ENCODE measurements around the gene HSD3B7. TPM values are rescaled to one million over a fixed set of nuclear protein-coding genes. Genes with fewer than 3 reads are reported as not detected.
A peak's percentile ranks its signal among the peaks of the same experiment; 100 is the strongest.
"Not testable (repeated sequence)": the region's sequence is repeated elsewhere in the genome, so short reads cannot be mapped to it uniquely, and the experiment has no call there.

The HSD3B7 gene
- total RNA-seq, 6 experiments from 2014 or later, result 54.6 to 219 (median 86.9) TPM

DNA sequence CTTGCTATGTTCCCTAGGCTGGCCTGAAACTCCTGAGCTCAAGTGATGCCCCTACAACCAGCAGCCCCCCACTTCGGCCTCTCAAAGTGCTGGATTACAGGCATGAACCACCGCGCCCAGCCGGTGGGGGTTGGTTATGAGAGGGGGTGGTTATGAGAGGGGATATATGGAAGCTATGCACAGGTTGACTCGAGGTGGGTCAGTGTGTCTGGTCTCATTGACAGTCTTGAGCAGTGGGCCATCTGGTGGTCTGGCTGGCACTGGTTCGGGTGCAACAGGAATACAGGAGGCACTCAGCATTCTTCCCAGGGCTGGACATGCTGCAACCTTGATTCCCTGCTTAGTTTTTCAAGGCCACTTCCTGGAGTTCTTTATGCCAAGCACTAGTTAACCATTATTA is 31.0 kb downstream of the HSD3B7 start:
- TF ChIP-seq, protein P1, sequence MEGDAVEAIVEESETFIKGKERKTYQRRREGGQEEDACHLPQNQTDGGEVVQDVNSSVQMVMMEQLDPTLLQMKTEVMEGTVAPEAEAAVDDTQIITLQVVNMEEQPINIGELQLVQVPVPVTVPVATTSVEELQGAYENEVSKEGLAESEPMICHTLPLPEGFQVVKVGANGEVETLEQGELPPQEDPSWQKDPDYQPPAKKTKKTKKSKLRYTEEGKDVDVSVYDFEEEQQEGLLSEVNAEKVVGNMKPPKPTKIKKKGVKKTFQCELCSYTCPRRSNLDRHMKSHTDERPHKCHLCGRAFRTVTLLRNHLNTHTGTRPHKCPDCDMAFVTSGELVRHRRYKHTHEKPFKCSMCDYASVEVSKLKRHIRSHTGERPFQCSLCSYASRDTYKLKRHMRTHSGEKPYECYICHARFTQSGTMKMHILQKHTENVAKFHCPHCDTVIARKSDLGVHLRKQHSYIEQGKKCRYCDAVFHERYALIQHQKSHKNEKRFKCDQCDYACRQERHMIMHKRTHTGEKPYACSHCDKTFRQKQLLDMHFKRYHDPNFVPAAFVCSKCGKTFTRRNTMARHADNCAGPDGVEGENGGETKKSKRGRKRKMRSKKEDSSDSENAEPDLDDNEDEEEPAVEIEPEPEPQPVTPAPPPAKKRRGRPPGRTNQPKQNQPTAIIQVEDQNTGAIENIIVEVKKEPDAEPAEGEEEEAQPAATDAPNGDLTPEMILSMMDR (IDR thresholded peaks at IDR 0.05), result no peak
- no peak for TF ChIP-seq POLR2A (IDR thresholded peaks at IDR 0.05)
- intact Hi-C loops (cut with DNase I), result no loop called here
- ATAC-seq (peak; percentile 33 to 86 (median 48)), DNase-seq (no peak)
- WGBS (ENCODE audit: insufficient coverage, low coverage, low lambda C conversion rate, missing lambda C conversion rate), result 47% methylated on average over 5 of the region's 6 CpGs
- Histone ChIP-seq H3K9me3 (no peaks in the 10 kb centered on the region), H3K4me1 (no peaks in the 10 kb centered on the region), H3K27ac (no peak overlapping the region), H3K4me3 (no peak overlapping the region), H3K27me3 (no peaks in the 10 kb centered on the region), H3K36me3 (no peaks in the 10 kb centered on the region)

DNA sequence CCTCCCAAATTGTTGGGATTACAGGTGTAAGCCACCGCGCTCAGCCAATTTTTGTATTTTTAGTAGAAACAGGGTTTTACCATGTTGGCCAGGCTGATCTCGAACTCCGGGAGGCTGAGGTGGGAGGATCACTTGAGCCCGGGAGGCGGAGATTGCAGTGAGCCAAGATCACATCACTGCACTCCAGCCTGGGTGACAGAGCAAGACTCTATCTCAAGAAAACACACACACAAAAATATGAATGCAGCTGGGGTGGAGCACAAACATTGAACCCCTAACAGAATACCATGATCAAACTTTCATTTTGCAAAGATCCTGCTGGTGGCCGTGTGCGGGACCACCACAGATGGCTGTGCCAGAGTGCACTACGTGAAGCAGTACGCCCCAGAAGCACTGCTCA is 32.7 kb downstream of the HSD3B7 start:
- WGBS (ENCODE audit: insufficient coverage, low coverage, low lambda C conversion rate, missing lambda C conversion rate), result 97% methylated on average over 9 of the region's 10 CpGs

DNA sequence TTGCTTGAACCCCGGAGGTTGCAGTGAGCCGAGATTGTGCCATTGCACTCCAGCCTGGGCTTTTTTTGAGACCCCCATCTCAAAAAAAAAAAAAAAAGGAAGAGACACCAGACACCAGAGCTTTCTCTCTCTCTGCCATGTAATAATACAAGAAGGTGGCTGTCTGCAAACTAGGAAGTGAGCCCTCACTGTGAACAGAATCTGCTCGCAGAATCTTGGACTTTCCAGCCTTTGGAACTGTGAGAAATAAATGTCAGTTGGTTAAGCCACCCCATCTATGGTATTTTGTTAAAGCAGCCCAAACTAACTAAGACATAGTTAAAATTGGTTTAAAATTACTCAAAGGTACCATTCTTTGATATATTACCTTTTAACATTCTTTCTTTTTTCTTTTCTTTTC is 35.5 kb downstream of the HSD3B7 start:
- TF ChIP-seq, protein P1 (IDR thresholded peaks at IDR 0.05), result no peak
- no peak for TF ChIP-seq POLR2A (IDR thresholded peaks at IDR 0.05)
- H3K4me1 ChIP-seq, result no peaks in the 10 kb centered on the region
- H3K36me3 ChIP-seq, result no peaks in the 10 kb centered on the region
- DNase-seq (no peak), ATAC-seq (no peak)
- intact Hi-C loops (cut with DNase I), result no loop called here
- H3K4me3 ChIP-seq, result no peak overlapping the region
- H3K27ac ChIP-seq, result no peak overlapping the region
- H3K9me3 ChIP-seq, result no peaks in the 10 kb centered on the region
- WGBS (ENCODE audit: insufficient coverage, low coverage, low lambda C conversion rate, missing lambda C conversion rate), result 76% methylated on average over 2 of the region's 3 CpGs
- H3K27me3 ChIP-seq, result no peaks in the 10 kb centered on the region

More for the DNA sequence above, 32.7 kb downstream of the HSD3B7 start:
- H3K27ac ChIP-seq; DNase-seq; H3K9me3 ChIP-seq; H3K27me3 ChIP-seq; ATAC-seq; H3K4me3 ChIP-seq; intact Hi-C loops (cut with DNase I); H3K36me3 ChIP-seq; H3K4me1 ChIP-seq: not testable (repeated sequence)

DNA sequence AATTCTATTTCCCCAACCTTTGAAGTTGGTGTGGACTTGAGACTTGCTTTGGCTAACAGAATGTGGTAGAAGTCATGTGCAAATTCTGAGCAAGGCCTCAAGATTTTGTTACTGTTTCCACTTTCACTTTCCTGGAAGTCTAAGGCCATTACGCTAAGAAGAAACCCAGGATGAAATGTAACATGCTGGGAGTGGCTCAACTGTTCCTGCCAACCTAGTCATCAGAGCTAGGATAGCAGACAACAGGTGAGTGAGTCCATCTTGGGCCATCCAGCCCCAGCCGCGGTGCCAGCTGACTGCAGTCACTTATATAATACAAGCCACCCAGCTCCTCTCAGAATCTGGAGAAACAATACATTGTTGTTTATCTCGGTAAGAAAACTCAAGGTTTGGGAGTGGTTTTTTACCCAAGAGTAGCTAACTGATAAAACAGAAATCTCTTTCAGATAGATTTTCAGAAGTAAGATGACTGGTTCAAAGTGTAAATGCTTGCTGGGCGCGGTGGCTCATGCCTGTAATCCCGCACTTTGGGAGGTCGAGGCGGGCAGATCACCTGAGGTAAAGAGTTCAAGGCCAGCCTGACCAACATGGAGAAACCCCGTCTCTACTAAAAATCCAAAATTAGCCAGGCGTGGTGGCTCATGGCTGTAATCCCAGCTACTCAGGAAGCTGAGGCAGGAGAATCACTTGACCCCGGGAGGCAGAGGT is 37.7 kb downstream of the HSD3B7 start:
- no peaks in the 10 kb centered on the region for H3K36me3 ChIP-seq
- no peak for DNase-seq
- H3K4me3 ChIP-seq, result no peak overlapping the region
- no peaks in the 10 kb centered on the region for H3K9me3 ChIP-seq
- no peak for TF ChIP-seq POLR2A (IDR thresholded peaks at IDR 0.05)
- TF ChIP-seq, protein P1 (IDR thresholded peaks at IDR 0.05), result no peak
- H3K27me3 ChIP-seq, result no peaks in the 10 kb centered on the region
- 76% methylated on average over 8 of the region's 12 CpGs for WGBS (ENCODE audit: insufficient coverage, low coverage, low lambda C conversion rate, missing lambda C conversion rate)
- H3K27ac ChIP-seq, result no peak overlapping the region
- intact Hi-C loops (cut with DNase I), result no loop called here
- peak in 2 of 4 donors; percentile 13 to 37 for ATAC-seq
- no peaks in the 10 kb centered on the region for H3K4me1 ChIP-seq

- no peaks in the 10 kb centered on the region for H3K36me3 ChIP-seq
- no peak for ATAC-seq
- DNase-seq, result no peak
- no peaks in the 10 kb centered on the region for H3K9me3 ChIP-seq
- TF ChIP-seq, protein P1 (IDR thresholded peaks at IDR 0.05), result no peak
- no peak for TF ChIP-seq POLR2A (IDR thresholded peaks at IDR 0.05)
- 74% methylated on average over 3 of the region's 4 CpGs for WGBS (ENCODE audit: insufficient coverage, low coverage, low lambda C conversion rate, missing lambda C conversion rate)
- no peaks in the 10 kb centered on the region for H3K4me1 ChIP-seq
- no peak overlapping the region for H3K27ac ChIP-seq
- intact Hi-C loops (cut with DNase I), result no loop called here
- no peaks in the 10 kb centered on the region for H3K27me3 ChIP-seq
- no peak overlapping the region for H3K4me3 ChIP-seq
These were observed 38.2 kb downstream of the HSD3B7 start for GRCh38 chr16:31023252-31023602.
